NOMO-1 treated with DMSO at 0.1 percent for 48 hours (cell line): ENCODE results near the gene CASP14.
A peak's percentile ranks its signal among the peaks of the same experiment; 100 is the strongest.
"Not testable (repeated sequence)": the region's sequence is repeated elsewhere in the genome, so short reads cannot be mapped to it uniquely, and the experiment has no call there.

Experiments used
- DNase-seq: peaks from one replicate; lab custom pipeline; 2025; ENCODE audit not compliant: unreplicated experiment; lab: John Stamatoyannopoulos, UW

Gene CASP14

DNA sequence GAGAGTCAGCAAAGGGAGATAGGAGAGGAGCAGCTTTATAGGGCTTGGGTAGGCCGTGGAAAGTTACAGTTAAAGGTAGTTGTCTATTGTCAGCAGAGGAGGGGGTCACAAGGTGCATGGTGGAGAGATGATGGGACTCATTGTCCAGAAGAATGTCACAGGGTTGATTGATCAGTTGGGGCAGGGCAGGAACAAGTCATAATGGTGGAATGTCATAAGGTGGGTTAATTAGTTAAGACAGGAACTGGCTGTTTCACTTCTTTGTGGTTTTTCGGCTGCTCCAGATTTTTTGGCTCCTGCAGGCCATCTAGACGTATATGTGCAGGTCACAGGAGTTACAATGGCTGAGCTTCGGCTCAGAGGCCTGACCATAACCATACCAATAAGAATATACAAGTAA lies 21.1 kb downstream of the CASP14 start:
- DNase-seq: not testable (repeated sequence)

DNA sequence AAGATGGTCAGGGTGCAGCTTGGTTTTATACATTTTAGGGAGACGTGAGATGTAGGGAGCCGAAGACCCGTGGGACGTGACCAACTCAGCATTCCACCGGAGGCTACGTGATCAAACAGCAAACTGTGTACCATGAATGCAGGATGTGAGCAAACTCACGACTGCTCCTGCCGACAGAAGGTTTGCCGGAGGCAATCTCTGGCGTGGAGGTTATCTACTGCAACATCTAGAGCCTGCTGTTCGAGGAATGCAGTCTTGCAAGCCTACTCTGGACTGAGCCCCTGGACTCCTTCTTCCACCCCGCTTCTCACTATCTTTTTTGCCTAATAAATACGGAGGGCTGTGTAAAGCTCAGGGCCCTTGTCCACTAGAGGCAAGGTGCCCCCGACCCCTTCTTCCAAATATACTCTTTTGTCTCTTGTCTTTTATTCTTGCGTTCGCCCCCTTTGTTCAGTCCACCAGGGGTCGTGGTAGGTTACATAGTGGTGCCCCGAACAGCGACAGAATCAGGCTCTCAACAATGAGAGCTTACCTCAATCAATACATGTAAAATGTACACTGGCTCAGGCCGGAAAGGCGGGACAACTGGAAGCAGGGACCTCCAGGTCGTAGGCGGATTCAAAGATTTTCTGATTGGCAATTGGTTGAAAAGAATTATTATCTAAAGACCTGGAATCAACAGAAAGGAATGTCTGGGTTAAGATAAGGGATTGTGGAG lies 23.8 kb downstream of the CASP14 start:
- no peak for DNase-seq

DNA sequence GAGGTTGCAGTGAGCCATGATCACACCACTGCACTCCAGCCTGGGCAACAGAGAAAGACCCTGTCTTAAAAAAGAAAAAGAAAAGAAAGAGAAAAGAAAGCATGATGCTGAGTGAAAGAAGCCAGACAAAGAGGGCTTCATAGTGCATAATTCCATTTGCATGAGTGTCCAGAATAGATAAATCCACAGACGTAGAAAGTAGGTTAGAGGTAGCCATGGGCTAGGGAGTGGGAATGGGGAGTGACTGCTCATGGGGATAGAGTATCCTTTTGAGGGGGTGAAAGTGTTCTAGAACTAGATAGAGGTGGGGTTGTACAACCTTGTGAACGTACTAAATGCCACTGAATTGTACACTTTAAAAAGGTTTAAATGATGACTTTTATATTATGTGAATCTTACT lies 25.1 kb downstream of the CASP14 start:
- DNase-seq: no peak

DNA sequence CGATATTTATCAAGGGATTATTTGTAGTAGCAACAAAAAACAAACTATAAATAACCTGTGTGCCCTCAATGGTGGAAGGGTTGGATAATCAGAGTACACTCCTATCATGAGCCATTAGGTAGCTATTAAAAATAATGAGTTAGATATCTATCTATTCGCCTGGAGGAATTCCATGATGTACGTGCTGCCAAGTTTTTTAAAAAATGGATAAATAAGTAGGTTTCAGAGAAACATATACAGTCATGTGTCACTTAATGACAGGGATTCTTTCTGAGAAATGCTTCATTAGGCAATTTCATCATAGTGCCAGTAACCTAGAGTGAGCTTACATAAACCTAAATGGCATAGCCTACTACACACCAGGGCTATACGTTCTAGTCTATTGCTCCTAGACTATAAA lies 26.5 kb downstream of the CASP14 start:
- no peak for DNase-seq

DNA sequence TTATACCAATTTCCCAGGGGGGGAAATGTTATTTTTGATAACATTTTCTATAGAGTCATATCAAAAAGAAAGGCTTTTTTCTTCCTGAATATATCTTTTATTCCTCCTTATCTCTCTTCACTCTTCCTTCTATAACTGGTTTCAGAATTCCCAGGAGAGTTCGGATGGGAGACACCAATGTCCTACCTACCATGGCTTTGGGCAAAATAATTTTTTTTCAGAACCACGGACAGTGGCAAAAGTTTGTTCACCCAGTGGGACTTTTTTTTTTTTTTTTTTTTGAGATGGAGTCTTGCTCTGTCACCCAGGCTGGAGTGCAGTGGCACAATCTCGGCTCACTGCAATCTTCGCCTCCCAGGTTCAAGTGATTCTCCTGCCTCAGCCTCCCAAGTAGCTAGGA lies 30.7 kb downstream of the CASP14 start:
- DNase-seq: not testable (repeated sequence)

DNA sequence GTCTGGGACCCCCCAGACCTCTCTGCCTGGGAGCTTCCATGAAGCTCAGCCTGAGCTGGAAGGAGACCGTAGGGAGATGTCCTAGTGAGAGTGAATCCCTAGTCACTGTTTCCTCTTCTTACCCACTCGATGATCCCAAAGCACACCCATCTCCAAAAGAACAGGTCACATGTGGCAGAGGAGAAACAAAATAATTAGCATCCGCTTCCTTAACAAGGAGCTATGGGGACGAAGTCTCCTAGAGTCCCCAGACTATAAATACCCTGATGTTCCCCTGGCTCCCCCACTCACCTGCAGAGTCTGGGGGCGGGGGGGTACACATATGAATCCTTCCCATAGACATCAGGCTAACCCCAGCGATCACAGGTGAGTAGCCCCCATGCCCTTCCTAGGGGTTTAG lies 32.6 kb downstream of the CASP14 start, which contains the start of gene OR1I1:
TSS of gene OR1I1 (plus strand) at position 301 of the 400 bp plus-strand sequence. CDS start 4,855 bp downstream, outside the sequence.
- no peak for DNase-seq

DNA sequence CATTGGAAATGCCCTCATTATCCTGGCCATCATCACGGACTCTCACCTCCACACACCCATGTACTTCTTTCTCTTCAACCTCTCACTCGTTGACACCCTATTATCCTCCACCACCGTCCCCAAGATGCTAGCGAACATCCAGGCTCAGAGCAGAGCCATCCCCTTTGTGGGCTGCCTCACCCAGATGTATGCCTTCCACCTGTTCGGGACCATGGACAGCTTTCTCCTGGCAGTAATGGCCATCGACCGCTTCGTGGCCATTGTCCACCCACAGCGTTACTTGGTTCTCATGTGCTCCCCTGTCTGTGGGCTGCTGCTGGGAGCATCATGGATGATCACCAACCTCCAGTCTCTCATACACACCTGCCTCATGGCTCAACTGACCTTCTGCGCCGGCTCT lies 37.9 kb downstream of the CASP14 start:
- no peak for DNase-seq

DNA sequence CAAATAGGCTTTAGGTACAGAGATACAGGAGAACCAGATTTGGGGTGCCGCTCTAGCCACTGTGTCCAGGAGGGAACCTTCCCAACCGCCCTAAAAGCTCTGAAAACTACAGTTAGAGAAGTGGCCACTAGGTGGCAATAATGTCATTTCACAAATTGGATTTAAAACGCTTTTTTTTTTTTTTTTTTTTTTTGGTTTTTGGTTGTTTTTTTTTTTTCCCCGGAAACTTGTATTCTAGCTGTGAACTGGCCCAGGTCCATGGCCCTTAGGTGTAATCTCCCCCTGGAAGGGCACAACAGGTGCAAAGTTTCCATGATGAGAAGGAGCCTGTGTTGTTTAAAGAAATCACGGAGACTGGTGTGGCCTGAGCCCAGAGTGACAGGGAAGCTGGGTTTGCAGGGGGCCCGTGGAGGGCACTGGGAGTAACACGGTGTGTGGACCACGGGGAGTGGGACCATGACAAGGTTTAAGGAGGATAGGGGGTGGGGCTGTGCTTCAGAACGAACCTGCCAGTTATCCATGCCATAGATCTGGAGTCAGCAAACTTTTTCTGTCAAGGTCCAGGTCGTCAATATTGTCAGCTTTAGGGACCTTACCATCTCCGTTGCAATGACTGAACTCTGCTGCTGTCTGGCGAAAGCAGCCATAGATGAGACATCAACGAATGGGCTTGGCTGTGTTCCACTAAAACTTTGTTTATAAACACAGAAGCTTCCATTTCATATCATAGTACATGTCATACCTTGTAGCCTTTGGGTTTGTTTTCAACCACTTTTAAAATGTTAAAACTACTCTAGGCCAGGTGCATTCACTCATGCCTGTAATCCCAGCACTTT lies 42.9 kb downstream of the CASP14 start:
- peak; percentile 58 for DNase-seq

DNA sequence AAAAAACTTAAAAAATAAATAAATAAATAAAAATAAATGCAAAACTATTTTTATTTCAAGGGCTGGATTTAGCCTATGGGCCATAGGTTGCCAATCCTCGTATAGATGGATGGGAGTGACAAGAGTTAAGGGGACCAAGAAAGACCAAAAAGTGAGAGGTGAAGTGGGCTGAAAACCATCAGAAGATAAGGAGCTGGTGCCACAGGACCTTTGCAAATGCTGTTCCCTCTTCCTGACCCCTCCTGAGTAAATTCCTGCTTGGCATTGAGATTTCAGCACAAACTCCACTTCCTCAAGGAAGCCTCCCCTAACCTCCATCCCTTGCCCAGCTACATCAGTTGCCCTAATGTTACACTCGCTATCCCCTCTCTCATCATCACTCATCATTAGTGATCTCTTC lies 43.7 kb downstream of the CASP14 start:
- no peak for DNase-seq

DNA sequence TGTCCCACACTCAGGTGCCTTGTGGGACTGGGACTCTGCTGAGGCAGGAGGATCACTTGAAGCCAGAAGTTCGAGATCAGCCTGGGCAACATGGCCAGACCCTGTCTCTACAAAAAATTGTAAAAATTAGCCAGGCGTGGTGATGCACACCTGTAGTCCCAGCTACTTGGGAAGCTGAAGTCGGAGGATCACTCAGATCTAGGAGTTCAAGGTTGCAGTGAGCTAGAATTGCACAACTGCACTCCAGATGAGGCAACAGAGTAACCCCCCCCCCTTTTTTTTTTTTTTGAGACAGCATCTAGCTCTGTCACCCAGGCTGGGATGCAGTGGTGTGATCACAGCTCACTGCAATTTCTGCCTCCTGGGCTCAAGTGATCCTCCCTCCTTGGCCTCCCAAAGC lies 46.9 kb downstream of the CASP14 start:
- no peak for DNase-seq

DNA sequence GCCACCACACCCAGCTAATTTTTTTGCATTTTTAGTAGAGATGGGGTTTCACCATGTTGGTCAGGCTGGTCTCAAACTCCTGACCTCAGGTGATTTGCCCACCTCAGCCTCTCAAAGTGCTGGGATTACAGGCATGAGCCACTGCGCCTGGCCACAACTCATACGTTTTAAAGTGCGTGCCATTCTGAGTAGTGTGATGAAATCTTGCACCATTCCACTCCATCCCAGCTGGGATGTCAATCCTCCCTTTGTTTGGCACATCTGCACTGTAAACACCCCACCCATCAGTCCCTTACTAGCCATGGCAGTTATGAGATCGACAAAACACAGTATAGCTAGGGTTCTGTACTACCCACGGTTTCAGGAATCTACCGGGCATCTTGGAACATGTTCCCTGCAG lies 48.7 kb downstream of the CASP14 start:
- not testable (repeated sequence) for DNase-seq

DNA sequence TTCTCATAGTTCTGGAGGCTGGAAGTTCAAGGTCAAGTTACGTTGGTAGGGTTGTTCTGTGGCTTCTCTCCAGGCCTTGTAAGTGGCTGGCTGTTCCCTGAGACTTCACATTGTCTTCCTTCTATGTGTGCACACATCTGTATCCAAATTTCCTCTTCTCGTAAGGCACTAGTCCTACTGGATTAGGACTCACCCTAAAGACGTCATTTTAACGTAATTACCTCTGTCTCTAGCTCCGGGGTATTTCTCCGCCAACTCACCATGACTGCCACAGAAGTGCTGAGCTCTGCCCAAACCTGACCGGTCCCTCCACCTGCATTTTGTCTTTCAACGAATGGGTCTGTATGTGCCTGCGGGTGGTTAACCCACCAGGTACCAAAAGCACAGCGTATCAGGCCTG lies 49.2 kb downstream of the CASP14 start:
- no peak for DNase-seq

DNA sequence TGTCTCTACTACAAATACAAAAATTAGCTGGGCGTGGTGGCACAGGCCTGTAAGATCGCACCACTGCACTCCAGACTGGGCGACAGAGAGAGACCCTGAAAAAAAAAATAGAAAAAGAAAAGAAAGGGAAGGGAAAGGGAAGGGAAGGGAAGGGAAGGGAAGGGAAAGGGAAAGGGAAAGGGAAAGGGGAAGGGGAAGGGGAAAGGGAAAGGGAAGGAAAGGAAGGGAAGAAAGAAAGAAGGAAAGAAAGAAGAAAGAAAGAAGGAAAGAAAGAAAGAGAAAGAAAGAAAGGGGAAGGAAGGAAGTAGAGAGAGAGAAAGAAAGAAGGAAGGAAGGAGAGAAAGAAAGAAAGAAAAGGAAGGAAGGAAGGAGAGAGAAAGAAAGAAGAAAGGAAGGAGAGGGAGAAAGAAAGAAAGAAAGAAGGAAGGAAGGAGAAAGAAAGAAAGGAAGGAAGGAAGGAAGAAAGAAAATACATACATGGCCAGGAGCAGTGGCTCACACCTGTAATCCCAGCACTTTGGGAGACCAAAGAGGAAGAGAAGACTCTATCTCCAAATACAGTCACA lies 49.8 kb downstream of the CASP14 start:
- DNase-seq: no peak

DNA sequence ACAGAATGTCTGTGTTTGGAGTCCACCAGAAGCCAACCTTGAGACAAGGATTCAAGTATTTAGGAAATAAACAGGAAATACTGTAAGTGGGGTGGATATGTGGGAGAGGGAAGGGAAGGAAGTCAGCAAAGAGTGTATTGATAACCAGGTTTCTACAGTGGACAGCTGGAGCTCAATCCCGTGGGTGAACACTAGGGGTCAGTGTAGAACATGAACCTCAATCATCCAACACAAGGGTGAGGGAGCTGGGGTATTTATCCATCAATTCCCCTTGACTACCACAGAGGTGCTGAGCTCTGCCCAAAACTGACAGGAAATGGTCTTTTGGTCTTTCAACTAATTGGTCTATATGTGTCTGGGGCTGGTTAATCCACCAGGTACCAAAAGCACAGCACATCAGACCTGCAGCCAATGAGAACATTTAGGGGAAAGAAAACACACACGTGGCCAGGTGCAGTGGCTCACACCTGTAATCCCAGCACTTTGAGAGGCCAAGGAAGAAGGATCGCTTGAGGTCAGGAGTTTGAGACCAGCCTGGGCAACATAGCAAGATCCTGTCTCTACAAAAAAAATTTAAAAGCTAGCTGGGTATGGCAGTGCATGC lies 52.3 kb downstream of the CASP14 start:
- peak; percentile 32 for DNase-seq

DNA sequence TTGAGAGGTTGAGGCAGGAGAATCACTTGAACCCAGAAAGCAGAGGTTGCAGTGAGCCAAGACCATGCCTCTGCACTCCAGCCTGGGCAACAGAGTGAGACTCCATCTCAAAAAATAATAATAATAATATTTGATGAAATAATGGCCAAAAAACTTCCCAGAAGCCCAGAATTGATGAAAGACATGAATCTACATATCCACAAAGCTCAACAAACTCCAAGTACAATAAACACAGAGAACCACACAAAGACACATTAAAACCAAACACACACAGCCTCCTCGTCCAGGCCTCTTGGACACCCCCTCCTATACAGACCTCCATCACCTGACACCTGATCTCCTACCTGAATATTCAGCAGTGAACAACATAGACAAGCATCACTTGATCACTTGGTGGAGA lies 54.7 kb downstream of the CASP14 start:
- no peak for DNase-seq

DNA sequence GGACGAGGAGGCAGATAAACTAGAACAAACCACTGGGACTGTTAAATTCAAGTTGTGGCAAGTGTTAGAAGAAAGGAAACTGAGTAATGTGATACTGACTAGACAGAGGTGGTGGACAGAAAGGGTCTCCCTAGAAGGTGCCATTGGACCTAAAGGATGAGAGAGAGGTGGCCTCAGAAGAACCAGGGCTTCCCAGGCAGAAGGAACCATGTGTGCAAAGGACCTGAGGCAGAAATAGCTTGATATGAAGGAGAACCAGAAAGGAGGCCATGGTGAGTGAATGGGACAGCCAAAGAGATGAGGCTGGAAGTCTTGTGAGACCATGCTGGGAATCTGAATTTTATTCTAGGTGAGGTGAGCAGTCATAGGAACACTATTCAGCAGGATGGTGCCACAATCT lies 55.1 kb downstream of the CASP14 start:
- DNase-seq: no peak

DNA sequence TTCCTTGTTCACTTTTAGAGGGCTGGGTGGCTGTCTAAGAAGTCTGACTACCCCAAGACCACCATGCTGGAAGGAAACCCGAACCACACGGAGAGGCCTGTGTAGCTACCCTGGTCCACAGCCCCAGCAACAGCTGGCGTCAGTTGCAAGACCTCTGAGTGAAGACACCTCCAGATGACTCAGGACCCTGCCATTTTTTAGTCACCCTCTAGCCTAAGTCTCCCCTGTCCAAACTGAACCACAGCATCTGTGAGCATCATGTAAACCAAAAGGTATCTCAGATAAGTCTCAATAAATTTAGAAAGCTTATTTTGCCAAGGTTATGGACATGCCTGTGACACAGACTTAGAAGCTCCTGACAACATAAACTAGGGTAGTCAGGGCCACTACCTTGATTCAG lies 55.8 kb downstream of the CASP14 start:
- no peak for DNase-seq

DNA sequence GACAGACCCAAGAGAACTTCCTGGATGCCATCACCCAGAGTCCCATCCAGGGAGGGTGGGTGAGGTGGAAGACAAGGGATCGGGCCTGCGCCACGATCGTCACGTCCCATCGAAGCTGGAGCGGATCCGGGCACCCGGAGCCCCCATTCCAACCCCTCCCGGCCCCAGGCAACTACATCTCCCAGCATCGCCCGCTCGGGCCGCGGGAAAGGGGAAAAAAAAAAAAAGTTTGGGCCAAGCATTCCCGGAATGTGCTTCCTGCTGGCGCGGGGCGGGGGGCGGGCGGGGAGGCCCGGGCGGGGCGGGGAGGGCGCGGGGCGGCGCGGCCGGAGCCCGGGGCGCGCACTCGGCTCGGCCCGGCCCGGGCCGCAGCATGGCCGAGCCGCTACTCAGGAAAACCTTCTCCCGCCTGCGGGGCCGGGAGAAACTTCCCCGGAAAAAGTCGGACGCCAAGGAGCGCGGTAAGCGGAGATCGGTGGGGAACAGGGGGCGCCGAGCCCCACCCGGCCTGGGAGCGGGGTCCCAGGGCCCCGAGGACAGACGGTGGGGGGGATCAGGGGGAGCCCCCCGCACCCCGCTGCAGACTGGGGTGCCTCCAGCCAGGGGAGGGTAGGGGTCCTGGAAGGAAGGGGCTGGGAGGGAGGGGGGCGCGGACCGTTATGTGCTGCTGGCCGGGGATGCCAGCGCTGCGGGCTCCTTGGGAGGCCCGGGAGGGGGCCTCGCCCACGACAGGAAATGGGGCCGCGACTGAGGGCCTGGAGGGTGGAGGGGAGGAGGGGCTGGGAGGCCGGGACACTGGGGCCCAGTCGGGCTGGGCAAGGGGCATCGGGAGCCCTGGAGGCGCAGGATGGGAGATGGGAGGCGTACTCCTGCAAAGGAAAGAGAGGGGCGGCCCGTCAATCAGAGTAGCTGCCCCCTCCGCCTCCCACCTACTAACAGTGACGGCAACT lies 58.1 kb downstream of the CASP14 start, which contains the start of gene SYDE1:
TSS of gene SYDE1 (plus strand) at position 341 of the 950 bp plus-strand sequence. CDS start at position 374, 33 bp downstream.
- no peak for DNase-seq
